AG04450 (cell line): ENCODE results near the gene SLC44A1. TPM values are rescaled to one million over a fixed set of nuclear protein-coding genes. Genes with fewer than 3 reads are reported as not detected.

Experiments used
- CTCF ChIA-PET: fragments of 300-600, 350-600 bp; formaldehyde crosslinking; extraction: SDS; loops from one replicate; lab custom pipeline; 2022; ENCODE audit warnings: antibody characterized with exemption, inconsistent platforms; lab: Charles Lee
- POLR2A ChIA-PET: fragments of 350-600 bp; formaldehyde crosslinking; extraction: SDS; loops from one replicate; lab custom pipeline; 2021; ENCODE audit warnings: antibody characterized with exemption, inconsistent platforms; lab: Yijun Ruan, JAX
- DNase-seq: peaks from one replicate; pipeline ENCODE4 v3.0.0-alpha.2; 2011; ENCODE audit warnings: low read depth, low spot score
- H3K27ac ChIP-seq: one replicate; pipeline ENCODE4 v1.5.1; 2012; ENCODE audit warnings: low read depth, low read length, control low read depth
- H3K27me3 ChIP-seq: one replicate; pipeline ENCODE4 v1.6.0; 2012; ENCODE audit warnings: low read length; ENCODE audit not compliant: control insufficient read depth, insufficient read depth
- H3K4me3 ChIP-seq: 2 replicates; pipeline ENCODE4 v1.5.1; 2011; ENCODE audit warnings: mild to moderate bottlenecking, low read depth, low read length, control low read depth
- H3K9me3 ChIP-seq: 2 replicates; pipeline ENCODE4 v1.5.1; 2012; ENCODE audit warnings: low read length; ENCODE audit not compliant: control insufficient read depth, insufficient read depth
- polyA plus RNA-seq: library from polyadenylated mRNA; depleted of rRNA; stranded (reverse); fragments of >200 nt; gene quantifications from 2 replicates; pipeline ENCODE4 v1.2.3, GENCODE V29; 2011
- TF ChIP-seq, protein P1 (sequence below): IDR thresholded peaks from 2 replicates; pipeline ENCODE4 v1.5.1; 2011; ENCODE audit warnings: low read depth, low read length, control low read depth, inconsistent platforms

SLC44A1 gene
- polyA plus RNA-seq, 1 experiment, result 15.6 TPM

DNA sequence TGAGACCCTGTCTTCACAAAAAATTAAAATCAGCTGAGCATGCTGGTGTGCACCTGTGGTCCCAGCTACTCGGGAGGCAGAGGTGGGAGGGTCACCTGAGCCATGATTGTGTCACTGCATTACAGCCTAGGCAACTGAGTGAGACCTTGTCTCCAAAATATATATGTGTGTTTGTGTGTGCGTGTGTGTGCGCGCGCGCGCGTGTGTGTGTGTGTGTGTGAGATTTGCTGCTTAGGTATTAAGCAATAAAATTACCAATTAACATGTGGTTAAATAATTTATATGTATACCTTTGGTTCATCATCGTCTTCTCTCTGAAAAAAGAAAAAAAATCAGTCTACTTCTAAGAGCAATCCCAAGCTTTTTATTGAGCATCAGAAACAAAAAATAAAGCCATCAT lies 117.4 kb downstream of the SLC44A1 start:
- Histone ChIP-seq H3K9me3 (no peaks in the 10 kb centered on the region), H3K4me3 (no peak overlapping the region), H3K27ac (no peak overlapping the region), H3K27me3 (no peaks in the 10 kb centered on the region)
- TF ChIP-seq, protein P1, sequence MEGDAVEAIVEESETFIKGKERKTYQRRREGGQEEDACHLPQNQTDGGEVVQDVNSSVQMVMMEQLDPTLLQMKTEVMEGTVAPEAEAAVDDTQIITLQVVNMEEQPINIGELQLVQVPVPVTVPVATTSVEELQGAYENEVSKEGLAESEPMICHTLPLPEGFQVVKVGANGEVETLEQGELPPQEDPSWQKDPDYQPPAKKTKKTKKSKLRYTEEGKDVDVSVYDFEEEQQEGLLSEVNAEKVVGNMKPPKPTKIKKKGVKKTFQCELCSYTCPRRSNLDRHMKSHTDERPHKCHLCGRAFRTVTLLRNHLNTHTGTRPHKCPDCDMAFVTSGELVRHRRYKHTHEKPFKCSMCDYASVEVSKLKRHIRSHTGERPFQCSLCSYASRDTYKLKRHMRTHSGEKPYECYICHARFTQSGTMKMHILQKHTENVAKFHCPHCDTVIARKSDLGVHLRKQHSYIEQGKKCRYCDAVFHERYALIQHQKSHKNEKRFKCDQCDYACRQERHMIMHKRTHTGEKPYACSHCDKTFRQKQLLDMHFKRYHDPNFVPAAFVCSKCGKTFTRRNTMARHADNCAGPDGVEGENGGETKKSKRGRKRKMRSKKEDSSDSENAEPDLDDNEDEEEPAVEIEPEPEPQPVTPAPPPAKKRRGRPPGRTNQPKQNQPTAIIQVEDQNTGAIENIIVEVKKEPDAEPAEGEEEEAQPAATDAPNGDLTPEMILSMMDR, result no peak
- no peak for DNase-seq
- CTCF ChIA-PET, result no interaction called here
- POLR2A ChIA-PET, result no interaction called here

DNA sequence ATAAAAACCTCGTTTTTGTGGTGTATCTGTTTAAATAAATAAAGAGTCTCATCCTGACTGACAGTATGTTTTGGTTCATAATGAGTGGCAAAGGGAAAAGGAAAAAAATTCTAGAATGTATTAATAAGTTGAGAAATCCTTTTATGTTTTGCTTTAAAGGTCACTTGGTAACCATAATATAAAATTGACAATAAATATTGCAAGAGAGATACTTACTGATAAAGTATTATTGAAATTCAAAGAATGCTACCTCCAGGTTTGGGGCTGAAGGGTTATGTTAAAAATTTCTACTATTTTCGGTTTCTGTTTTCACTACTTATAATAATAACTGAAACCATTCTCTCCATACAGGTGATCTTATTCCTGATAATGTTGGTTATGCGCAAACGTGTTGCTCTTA lies 118.0 kb downstream of the SLC44A1 start:
- TF ChIP-seq, protein P1, result no peak
- H3K27me3 ChIP-seq, result no peaks in the 10 kb centered on the region
- H3K9me3 ChIP-seq, result no peaks in the 10 kb centered on the region
- H3K4me3 ChIP-seq, result no peak overlapping the region
- no peak overlapping the region for H3K27ac ChIP-seq
- CTCF ChIA-PET, result interaction anchor here (0.6 kb wide), 1 partner anchor 52 kb away, joined by 3 read pairs; no protein-coding TSS in a partner anchor
- no peak for DNase-seq
- POLR2A ChIA-PET, result no interaction called here

DNA sequence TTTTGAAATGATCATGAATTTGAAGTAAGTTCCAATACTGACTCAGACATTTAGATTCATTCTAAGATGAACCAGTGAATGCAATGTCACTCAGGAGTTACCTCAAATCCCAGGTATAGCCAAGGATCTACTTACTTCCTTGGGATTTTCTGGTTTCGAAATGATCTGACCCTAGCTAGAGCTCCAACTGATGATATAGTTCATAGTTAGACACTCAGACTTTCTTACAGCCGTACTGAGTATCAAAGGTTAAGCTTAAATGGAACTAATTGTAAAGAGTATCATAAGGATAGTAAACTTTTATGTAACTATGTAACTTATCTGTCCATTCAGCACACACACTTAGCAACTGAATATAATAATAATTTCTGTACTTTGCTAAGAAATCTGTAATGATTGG lies 119.4 kb downstream of the SLC44A1 start:
- CTCF ChIA-PET, result no interaction called here
- POLR2A ChIA-PET, result no interaction called here
- TF ChIP-seq, protein P1, result no peak
- no peaks in the 10 kb centered on the region for H3K27me3 ChIP-seq
- no peak overlapping the region for H3K27ac ChIP-seq
- H3K4me3 ChIP-seq, result no peak overlapping the region
- DNase-seq, result no peak
- H3K9me3 ChIP-seq, result no peaks in the 10 kb centered on the region

DNA sequence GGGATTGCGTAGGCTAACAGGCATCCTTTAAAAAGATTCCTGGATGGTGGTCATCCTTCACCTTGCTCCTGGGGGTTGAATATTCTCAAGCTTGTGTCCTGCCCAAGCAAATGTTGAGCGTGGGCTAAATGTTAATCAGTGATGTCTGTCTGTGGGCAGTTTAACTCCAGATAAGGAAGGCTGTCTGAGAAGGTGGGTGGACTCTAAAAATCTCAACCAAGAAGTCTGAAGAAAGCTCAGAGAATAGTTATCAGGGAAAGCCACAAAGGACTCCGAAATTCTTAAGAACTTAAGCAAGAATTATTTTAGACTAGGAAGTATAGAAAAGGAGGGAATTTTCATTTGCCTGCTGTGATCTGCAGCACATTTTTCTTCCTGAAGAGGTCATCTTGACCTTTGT lies 125.5 kb downstream of the SLC44A1 start:
- H3K27ac ChIP-seq, result no peak overlapping the region
- CTCF ChIA-PET, result no interaction called here
- POLR2A ChIA-PET, result no interaction called here
- H3K27me3 ChIP-seq, result no peaks in the 10 kb centered on the region
- TF ChIP-seq, protein P1, result no peak
- DNase-seq, result no peak
- H3K4me3 ChIP-seq, result no peak overlapping the region
- no peaks in the 10 kb centered on the region for H3K9me3 ChIP-seq

DNA sequence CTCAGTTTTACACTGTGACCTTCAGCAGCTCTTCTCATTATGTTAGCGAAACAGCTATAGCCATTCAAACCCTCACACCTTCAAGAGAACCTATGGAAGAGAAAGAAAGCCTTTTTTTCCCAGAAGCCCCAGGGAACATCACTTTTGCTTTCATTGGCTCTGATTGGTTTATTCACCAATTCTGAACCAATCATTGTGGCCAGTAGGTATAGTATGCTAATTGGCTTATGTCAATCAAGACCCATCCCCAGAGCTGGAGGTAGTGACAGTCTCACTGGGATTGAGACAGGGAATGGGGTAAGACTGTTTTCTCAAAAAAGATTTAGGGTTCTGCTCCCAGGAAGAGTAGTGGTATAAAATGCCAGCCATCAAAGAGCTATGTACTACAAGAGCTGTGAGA lies 129.3 kb downstream of the SLC44A1 start:
- no peaks in the 10 kb centered on the region for H3K27me3 ChIP-seq
- H3K27ac ChIP-seq, result no peak overlapping the region
- DNase-seq, result no peak
- no peaks in the 10 kb centered on the region for H3K9me3 ChIP-seq
- CTCF ChIA-PET, result no interaction called here
- no peak overlapping the region for H3K4me3 ChIP-seq
- TF ChIP-seq, protein P1, result no peak
- POLR2A ChIA-PET, result no interaction called here
